ENCODE data around the gene CCNL1. TPM values are rescaled to one million over a fixed set of nuclear protein-coding genes. Genes with fewer than 3 reads are reported as not detected.
"Not testable (repeated sequence)": the region's sequence is repeated elsewhere in the genome, so short reads cannot be mapped to it uniquely, and the experiment has no call there.

CCNL1 gene
- total RNA-seq, 1 experiment from 2014 or later, result 291 TPM

GRCh38 chr3:157199841-157200240, 39.9 kb upstream of the CCNL1 start:
- CTCF ChIA-PET, result no interaction called here
- BruUV-seq (replicated peaks), result no TSS peak

GRCh38 chr3:157195965-157196364, 36.0 kb upstream of the CCNL1 start:
- CTCF ChIA-PET, result no interaction called here
- Mint-ChIP-seq H3K4me3 (ENCODE audit: low read depth, unreplicated experiment) (no peak overlapping the region), H3K27me3 (ENCODE audit: unreplicated experiment) (no peaks in the 10 kb centered on the region), H3K27ac (ENCODE audit: unreplicated experiment) (no peak overlapping the region), H3K36me3 (ENCODE audit: insufficient read depth, unreplicated experiment) (no peaks in the 10 kb centered on the region), H3K4me1 (ENCODE audit: low read depth, unreplicated experiment) (peaks cover 1% of the 10 kb centered on the region), H3K9me3 (ENCODE audit: low read depth, unreplicated experiment) (peaks cover 3% of the 10 kb centered on the region)
- DNase-seq, result no peak
- intact Hi-C loops (cut with micrococcal nuclease; ENCODE audit: unreplicated experiment), result no loop called here
- TF ChIP-seq CTCF (IDR thresholded peaks at IDR 0.05; ENCODE audit: unreplicated experiment), result no peak
- BruUV-seq (replicated peaks), result no TSS peak

More at GRCh38 chr3:157199841-157200240, 39.9 kb upstream of the CCNL1 start:
- H3K4me3 Mint-ChIP-seq (ENCODE audit: low read depth, unreplicated experiment), result no peak overlapping the region
- H3K27ac Mint-ChIP-seq (ENCODE audit: unreplicated experiment), result no peak overlapping the region
- no peaks in the 10 kb centered on the region for H3K4me1 Mint-ChIP-seq (ENCODE audit: low read depth, unreplicated experiment)
- H3K36me3 Mint-ChIP-seq (ENCODE audit: insufficient read depth, unreplicated experiment), result no peaks in the 10 kb centered on the region
- no peaks in the 10 kb centered on the region for H3K27me3 Mint-ChIP-seq (ENCODE audit: unreplicated experiment)
- H3K9me3 Mint-ChIP-seq (ENCODE audit: low read depth, unreplicated experiment), result no peaks in the 10 kb centered on the region
- intact Hi-C loops (cut with micrococcal nuclease; ENCODE audit: unreplicated experiment), result loop anchor here (2.0 to 5.0 kb wide), 2 partner anchors 33 to 1203 kb away; no protein-coding TSS in a partner anchor
- no peak for DNase-seq
- TF ChIP-seq CTCF (IDR thresholded peaks at IDR 0.05; ENCODE audit: unreplicated experiment), result no peak

- H3K4me3 Mint-ChIP-seq (ENCODE audit: low read depth, unreplicated experiment); BruUV-seq (replicated peaks); H3K27me3 Mint-ChIP-seq (ENCODE audit: unreplicated experiment); H3K36me3 Mint-ChIP-seq (ENCODE audit: insufficient read depth, unreplicated experiment); DNase-seq; intact Hi-C loops (cut with micrococcal nuclease; ENCODE audit: unreplicated experiment); CTCF ChIA-PET; H3K27ac Mint-ChIP-seq (ENCODE audit: unreplicated experiment): not testable (repeated sequence)
- H3K4me1 Mint-ChIP-seq (ENCODE audit: low read depth, unreplicated experiment), result peaks cover 24% of the 10 kb centered on the region
- H3K9me3 Mint-ChIP-seq (ENCODE audit: low read depth, unreplicated experiment), result peaks cover 18% of the 10 kb centered on the region
Measured at GRCh38 chr3:157191149-157191548, 31.2 kb upstream of the CCNL1 start.

GRCh38 chr3:157190380-157190872, 30.5 kb upstream of the CCNL1 start:
- DNase-seq, result no peak
- no peak for TF ChIP-seq CTCF (IDR thresholded peaks at IDR 0.05; ENCODE audit: unreplicated experiment)
- Mint-ChIP-seq H3K4me3 (ENCODE audit: low read depth, unreplicated experiment) (no peak overlapping the region), H3K4me1 (ENCODE audit: low read depth, unreplicated experiment) (peaks cover 24% of the 10 kb centered on the region), H3K27me3 (ENCODE audit: unreplicated experiment) (no peaks in the 10 kb centered on the region), H3K27ac (ENCODE audit: unreplicated experiment) (peak overlapping the region; percentile 28), H3K36me3 (ENCODE audit: insufficient read depth, unreplicated experiment) (no peaks in the 10 kb centered on the region), H3K9me3 (ENCODE audit: low read depth, unreplicated experiment) (peaks cover 24% of the 10 kb centered on the region)
- CTCF ChIA-PET, result no interaction called here
- intact Hi-C loops (cut with micrococcal nuclease; ENCODE audit: unreplicated experiment), result no loop called here
- BruUV-seq (replicated peaks), result no TSS peak

GRCh38 chr3:157188391-157188790, 28.4 kb upstream of the CCNL1 start:
- H3K9me3 Mint-ChIP-seq (ENCODE audit: low read depth, unreplicated experiment), result peaks cover 33% of the 10 kb centered on the region

More at GRCh38 chr3:157188391-157188790, 28.4 kb upstream of the CCNL1 start:
- no peaks in the 10 kb centered on the region for H3K36me3 Mint-ChIP-seq (ENCODE audit: insufficient read depth, unreplicated experiment)
- H3K27ac Mint-ChIP-seq (ENCODE audit: unreplicated experiment), result no peak overlapping the region
- BruUV-seq (replicated peaks), result no TSS peak
- DNase-seq, result no peak
- peaks cover 24% of the 10 kb centered on the region for H3K4me1 Mint-ChIP-seq (ENCODE audit: low read depth, unreplicated experiment)
- CTCF ChIA-PET, result interaction anchor here (0.8 kb wide), 1 partner anchor 307 kb away, joined by 4 read pairs; no protein-coding TSS in a partner anchor
- TF ChIP-seq CTCF (IDR thresholded peaks at IDR 0.05; ENCODE audit: unreplicated experiment), result no peak
- H3K27me3 Mint-ChIP-seq (ENCODE audit: unreplicated experiment), result no peaks in the 10 kb centered on the region
- no peak overlapping the region for H3K4me3 Mint-ChIP-seq (ENCODE audit: low read depth, unreplicated experiment)
- intact Hi-C loops (cut with micrococcal nuclease; ENCODE audit: unreplicated experiment), result no loop called here
